A549 (cell line): ENCODE results near the gene C19orf81. TPM values are rescaled to one million over a fixed set of nuclear protein-coding genes. Genes with fewer than 3 reads are reported as not detected.

Source experiments
- ATAC-seq, 2 experiments: fragments of 200-7000 bp in 1 of 2; fragments of >200 bp in 1 of 2; cut with Nextera tagmentation in 1 of 2; cut with Tn5 transposase in 1 of 2; 3 replicates each; pipeline versions ENCODE4 v1.8.0 to v1.9.1; 2018 to 2020; ENCODE audit warnings: mild to moderate bottlenecking in 1 of 2, moderate library complexity in 1 of 2
- CTCF ChIA-PET: fragments of 300-600 bp; sonication (Branson Sonifier 250); formaldehyde crosslinking; extraction: SDS; loops from one replicate; lab custom pipeline; 2021; ENCODE audit warnings: antibody characterized with exemption, inconsistent platforms; lab: Yijun Ruan, JAX
- POLR2A ChIA-PET: fragments of 350-600 bp; formaldehyde crosslinking; extraction: SDS; loops from one replicate; lab custom pipeline; 2021; ENCODE audit warnings: antibody characterized with exemption, inconsistent platforms; lab: Yijun Ruan, JAX
- DNase-seq, 2 experiments: peaks; one replicate each; pipeline versions ENCODE4 v3.0.0 to v3.0.0-alpha.2; 2011 to 2016; ENCODE audit warnings: low read depth in 1 of 2, low spot score in 1 of 2
- FAIRE-seq: peaks from 2 replicates; lab custom pipeline; 2011; peaks lifted over from hg19 to GRCh38; lab: Jason Lieb, UNC
- H3K27ac ChIP-seq, 2 experiments: fragments of >200 bp; sonication (Bioruptor Twin); formaldehyde crosslinking; 3 replicates each; pipeline ENCODE4 v1.5.1; 2016 to 2017
- H3K4me1 ChIP-seq: fragments of >200 bp; sonication (Bioruptor Twin); formaldehyde crosslinking; 3 replicates; pipeline ENCODE4 v1.6.1; 2016
- H3K4me2 ChIP-seq: fragments of >200 bp; sonication (Bioruptor Twin); formaldehyde crosslinking; 3 replicates; pipeline ENCODE4 v1.6.1; 2016
- H3K4me3 ChIP-seq: fragments of >200 bp; sonication (Bioruptor Twin); formaldehyde crosslinking; 3 replicates; pipeline ENCODE4 v1.5.1; 2016
- H3K9me3 ChIP-seq: fragments of >200 bp; sonication (Bioruptor Twin); formaldehyde crosslinking; 3 replicates; pipeline ENCODE4 v1.6.1; 2016
- CEBPB ChIP-seq, 2 experiments: fragments of >200 bp in 1 of 2; sonication (Bioruptor Twin) in 1 of 2; formaldehyde crosslinking in 1 of 2; IDR thresholded peaks; 2 replicates each; pipeline ENCODE4 v1.6.1; 2012 to 2016
- ESRRA ChIP-seq: fragments of 150-350 bp; IDR thresholded peaks from 2 replicates; pipeline ENCODE4 v1.6.1; 2014; ENCODE audit warnings: mild to moderate bottlenecking, low read length, borderline replicate concordance
- FOSB ChIP-seq: fragments of 250-450 bp; sonication (Bioruptor Pico); IDR thresholded peaks from 2 replicates; pipeline ENCODE4 v1.5.0; 2020; ENCODE audit warnings: mild to moderate bottlenecking, moderate library complexity
- FOSL2 ChIP-seq, 2 experiments: fragments of 450-650 bp in 1 of 2; fragments of >200 bp in 1 of 2; sonication (Bioruptor Twin) in 1 of 2; formaldehyde crosslinking; IDR thresholded peaks; 2 replicates each; pipeline versions ENCODE4 v1.5.0 to v1.6.1; 2016 to 2020; ENCODE audit warnings: mild to moderate bottlenecking in 1 of 2, moderate library complexity in 1 of 2
- HDAC2 ChIP-seq: fragments of 200-600 bp; sonication (generic); IDR thresholded peaks from 2 replicates; pipeline ENCODE4 v1.6.1; 2016
- HEYL ChIP-seq: fragments of 250-450 bp; sonication (Bioruptor Pico); IDR thresholded peaks from 2 replicates; pipeline ENCODE4 v1.8.0; 2021; ENCODE audit warnings: mild to moderate bottlenecking, moderate library complexity
- JUNB ChIP-seq: fragments of >200 bp; sonication (Bioruptor Twin); formaldehyde crosslinking; IDR thresholded peaks from 2 replicates; pipeline ENCODE4 v1.6.1; 2016
- NFE2L2 ChIP-seq: fragments of 150-350 bp; conservative IDR thresholded peaks from 2 replicates; pipeline ENCODE4 v1.6.1; 2014; ENCODE audit warnings: low read length
- POLR2A ChIP-seq: IDR thresholded peaks from 2 replicates; pipeline ENCODE4 v1.6.1; 2012; ENCODE audit warnings: mild to moderate bottlenecking, low read length
- POLR2AphosphoS2 ChIP-seq: conservative IDR thresholded peaks from 2 replicates; pipeline ENCODE4 v1.6.1; 2012; ENCODE audit warnings: low read length, improper control_type of control experiment, inconsistent platforms
- RAD21 ChIP-seq, 2 experiments: fragments of >200 bp in 1 of 2; sonication (Bioruptor Twin) in 1 of 2; formaldehyde crosslinking in 1 of 2; IDR thresholded peaks in 1 of 2; conservative IDR thresholded peaks in 1 of 2; 2 replicates in 1 of 2; 3 replicates in 1 of 2; pipeline ENCODE4 v1.6.1; 2012 to 2018; ENCODE audit warnings: inconsistent platforms in 1 of 2
- SREBF2 ChIP-seq: fragments of 450-650 bp; IDR thresholded peaks from 2 replicates; pipeline ENCODE4 v1.6.1; 2014; ENCODE audit warnings: mild to moderate bottlenecking, moderate library complexity
- ZFP36 ChIP-seq: fragments of 450-650 bp; IDR thresholded peaks from 2 replicates; pipeline ENCODE4 v1.6.1; 2014; ENCODE audit warnings: borderline replicate concordance; ENCODE audit not compliant: partially characterized antibody
- ZSCAN20 ChIP-seq: fragments of 250-450 bp; sonication (Bioruptor Pico); IDR thresholded peaks from 2 replicates; pipeline ENCODE4 v1.8.0; 2022; ENCODE audit warnings: mild to moderate bottlenecking, moderate library complexity
- WGBS: methylation state at CpG from one replicate; pipeline ENCODE4 v1.1.6; 2017; ENCODE audit errors: missing lambda C conversion rate; 5-methylcytosine and 5-hydroxymethylcytosine counted together
- polyA minus RNA-seq: library from RNA; depleted of rRNA, polyadenylated mRNA; stranded (reverse); fragments of >200 nt; gene quantifications from 2 replicates; pipeline ENCODE4 v1.2.3, GENCODE V29; 2011; rRNA and poly(A)+ RNA removed
- polyA plus RNA-seq, 4 experiments: library from polyadenylated mRNA; depleted of rRNA in 3 of 4; stranded (reverse); fragments of >200 nt; fragmentation: RNase III in 1 of 4; extraction: RNeasy Plus Mini Kit Qiagen cat#74134 plus additional on column Dnase treatment in 1 of 4; gene quantifications; 2 replicates in 3 of 4; 3 replicates in 1 of 4; pipeline ENCODE4 v1.2.3, GENCODE V29; 2011 to 2017
- TF ChIP-seq, protein P1 (sequence below): fragments of 250-450 bp; sonication (Bioruptor Pico); IDR thresholded peaks from 2 replicates; pipeline ENCODE4 v1.5.0; 2020; ENCODE audit warnings: low read depth, mild to moderate bottlenecking, moderate library complexity
- TF ChIP-seq, protein P2 (sequence below): IDR thresholded peaks from 2 replicates; pipeline ENCODE4 v1.6.1; 2012
- TF ChIP-seq, protein P3 (sequence below): fragments of >200 bp; sonication (Bioruptor Twin); formaldehyde crosslinking; IDR thresholded peaks from 2 replicates; pipeline ENCODE4 v1.6.1; 2016

Gene C19orf81
- polyA plus RNA-seq (2011; rRNA removed) (1.8 and 2.1 TPM in 2 replicates), polyA plus RNA-seq (2017; fragmentation: RNase III; extraction: RNeasy Plus Mini Kit Qiagen cat#74134 plus additional on column Dnase treatment) (7.9 to 9.5 TPM (median 8.2 TPM) in 3 replicates), polyA minus RNA-seq (not detected in 2 replicates)
- 5.7 and 5.8 TPM in 2 replicates for polyA plus RNA-seq (2012; cell fraction: cytosol; rRNA removed)
- 5.8 and 5.9 TPM in 2 replicates for polyA plus RNA-seq (2012; cell fraction: nucleus; rRNA removed)

DNA sequence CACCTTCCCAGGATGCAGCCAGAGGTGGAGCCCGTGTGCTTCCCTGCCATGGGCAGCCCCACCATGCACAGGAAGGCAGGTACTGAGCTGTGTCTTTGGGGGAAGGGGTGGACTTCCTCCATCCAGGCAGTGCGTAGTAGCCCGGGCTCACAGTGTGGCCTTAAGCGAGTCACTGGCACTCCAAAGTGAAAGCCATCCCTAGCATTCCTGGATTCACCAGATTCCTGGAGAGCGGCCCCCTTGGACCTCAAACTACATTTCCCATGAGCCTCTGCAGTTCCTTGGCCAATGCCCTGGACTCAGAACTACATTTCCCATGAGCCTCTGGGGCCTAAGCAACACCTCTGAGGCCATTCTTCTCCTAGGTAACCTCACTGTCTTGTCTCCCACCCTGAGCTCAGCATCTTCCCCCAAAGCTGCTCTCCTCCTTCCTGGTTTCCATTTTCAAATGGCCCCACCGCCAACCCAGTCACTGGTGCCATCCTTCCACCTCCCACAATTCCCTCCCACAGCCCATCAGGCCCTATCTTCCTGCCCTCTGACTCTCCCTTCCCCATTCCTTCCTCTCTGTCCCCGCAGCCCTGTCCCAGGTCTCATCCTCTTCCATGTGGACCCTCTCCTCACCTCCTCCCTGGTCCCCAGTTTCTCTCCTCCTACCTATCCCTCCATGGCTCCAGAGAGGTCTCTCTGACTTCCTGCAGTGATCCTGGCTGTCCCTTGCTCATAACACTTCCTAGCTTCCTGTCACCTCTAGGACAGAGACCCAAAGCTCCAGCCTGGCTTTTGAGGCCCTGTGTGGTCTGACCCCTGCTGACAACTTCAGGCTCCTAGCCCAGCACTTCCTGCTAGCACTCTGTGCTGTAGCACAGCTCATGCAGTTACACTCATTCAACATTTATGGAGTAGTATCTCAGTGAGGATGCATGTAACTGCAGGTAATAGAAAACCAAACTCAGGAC, at the start of gene C19orf81:
TSS of gene C19orf81 (plus strand) at position 13 of the 959 bp plus-strand sequence. CDS start at position 13, 0 bp downstream.
- DNase-seq, result peak; percentile 68 to 72

DNA sequence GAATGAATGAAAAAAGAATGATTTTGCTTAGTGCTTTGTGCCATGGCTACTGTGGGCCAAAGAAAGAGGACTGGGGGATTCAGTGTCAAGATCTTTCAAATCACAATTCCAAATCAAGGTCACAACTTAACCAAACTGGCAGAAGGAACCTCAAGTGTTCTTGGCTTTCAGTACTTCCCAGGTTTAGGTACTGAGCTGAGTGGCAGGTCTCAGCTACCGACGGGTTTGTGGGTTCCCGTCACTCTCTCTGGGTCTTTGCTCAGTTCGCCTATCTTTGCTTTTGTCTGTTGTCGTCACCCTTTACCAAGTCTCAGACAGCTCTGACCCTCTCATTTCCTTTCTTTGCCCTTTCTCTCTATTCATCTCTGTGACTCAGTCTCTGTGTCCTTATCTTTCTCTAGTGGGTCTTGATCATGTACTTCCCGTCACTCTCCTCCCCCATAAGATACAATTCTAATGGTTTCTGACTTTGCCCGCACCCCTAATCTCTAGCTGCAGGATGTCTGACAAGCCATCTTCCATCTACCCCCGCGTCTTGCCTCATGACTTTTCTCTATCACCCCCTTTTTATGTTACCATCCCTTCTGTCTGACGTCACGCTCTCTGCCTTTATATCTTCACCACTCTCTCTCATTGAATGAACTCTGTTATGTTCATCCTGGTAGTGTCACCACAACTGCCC, 47.7 kb upstream of the C19orf81 start:
- no peak for ATAC-seq
- no peak for DNase-seq
- no peak overlapping the region for H3K27ac ChIP-seq
- FAIRE-seq, result no peak
- no peak overlapping the region for H3K4me2 ChIP-seq
- no peak overlapping the region for H3K4me3 ChIP-seq
- POLR2A ChIA-PET, result no interaction called here
- 0 out of 3 replicates have a peak, but pooled peaks cover 2% of the 10 kb centered on the region for H3K9me3 ChIP-seq
- no peaks in the 10 kb centered on the region for H3K4me1 ChIP-seq
- 29% methylated on average over 11 of the region's 11 CpGs for WGBS
- CTCF ChIA-PET, result interaction anchor here (0.6 to 2.3 kb wide), 7 partner anchors 45 to 266 kb away, joined by 3 to 13 read pairs (median 5); no protein-coding TSS in a partner anchor
- TF ChIP-seq ESRRA, result no peak
- TF ChIP-seq, protein P1, sequence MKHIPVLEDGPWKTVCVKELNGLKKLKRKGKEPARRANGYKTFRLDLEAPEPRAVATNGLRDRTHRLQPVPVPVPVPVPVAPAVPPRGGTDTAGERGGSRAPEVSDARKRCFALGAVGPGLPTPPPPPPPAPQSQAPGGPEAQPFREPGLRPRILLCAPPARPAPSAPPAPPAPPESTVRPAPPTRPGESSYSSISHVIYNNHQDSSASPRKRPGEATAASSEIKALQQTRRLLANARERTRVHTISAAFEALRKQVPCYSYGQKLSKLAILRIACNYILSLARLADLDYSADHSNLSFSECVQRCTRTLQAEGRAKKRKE (CRISPR knock-in tag), result no peak
- no peak for TF ChIP-seq POLR2AphosphoS2
- no peak for TF ChIP-seq ZFP36
- TF ChIP-seq, protein P2, sequence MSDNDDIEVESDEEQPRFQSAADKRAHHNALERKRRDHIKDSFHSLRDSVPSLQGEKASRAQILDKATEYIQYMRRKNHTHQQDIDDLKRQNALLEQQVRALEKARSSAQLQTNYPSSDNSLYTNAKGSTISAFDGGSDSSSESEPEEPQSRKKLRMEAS, result no peak
- no peak for TF ChIP-seq NFE2L2
- no peak for TF ChIP-seq RAD21 (conservative IDR thresholded peaks at IDR 0.05 in 1 of 2, IDR thresholded peaks at IDR 0.05 in 1 of 2)
- no peak for TF ChIP-seq SREBF2
- TF ChIP-seq FOSL2 (IDR thresholded peaks at IDR 0.05), result no peak
- TF ChIP-seq FOSL2 (CRISPR knock-in tag; IDR thresholded peaks at IDR 0.05), result no peak
- TF ChIP-seq, protein P3, sequence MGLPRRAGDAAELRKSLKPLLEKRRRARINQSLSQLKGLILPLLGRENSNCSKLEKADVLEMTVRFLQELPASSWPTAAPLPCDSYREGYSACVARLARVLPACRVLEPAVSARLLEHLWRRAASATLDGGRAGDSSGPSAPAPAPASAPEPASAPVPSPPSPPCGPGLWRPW, result no peak
- TF ChIP-seq, all 56 proteins: peak for 0

More for the DNA sequence above, at the start of gene C19orf81:
- Histone ChIP-seq H3K9me3 (peaks cover 3% of the 10 kb centered on the region; the same call in 2 of the 3 replicates), H3K4me1 (peaks cover 20% of the 10 kb centered on the region), H3K27ac (0 out of 6 replicates have a peak within 1 kb of the TSS, but pooled peaks of 1 of the 2 experiments have one; percentile 16), H3K4me2 (peak within 1 kb of the TSS; percentile 31; the same call in 1 of the 3 replicates), H3K4me3 (no peak within 1 kb of the TSS)
- ATAC-seq (peak; percentile 47 to 81; a peak in 5 of 6 replicates), FAIRE-seq (no peak)
- 51% methylated on average over 7 of the region's 7 CpGs for WGBS
- ChIA-PET CTCF (interaction anchor here (0.6 to 1.7 kb wide), 3 partner anchors 16 to 114 kb away, joined by 3 to 5 read pairs (median 4); no protein-coding TSS in a partner anchor), POLR2A (interaction anchor here (2.0 kb wide), 1 partner anchor 8 kb away, joined by 6 read pairs; no protein-coding TSS in a partner anchor)
- no peak for TF ChIP-seq CEBPB (IDR thresholded peaks at IDR 0.05)
- no peak for TF ChIP-seq ZSCAN20 (CRISPR knock-in tag)
- no peak for TF ChIP-seq HDAC2
- TF ChIP-seq POLR2A, result no peak
- no peak for TF ChIP-seq JUNB
- TF ChIP-seq, protein P2, result no peak

DNA sequence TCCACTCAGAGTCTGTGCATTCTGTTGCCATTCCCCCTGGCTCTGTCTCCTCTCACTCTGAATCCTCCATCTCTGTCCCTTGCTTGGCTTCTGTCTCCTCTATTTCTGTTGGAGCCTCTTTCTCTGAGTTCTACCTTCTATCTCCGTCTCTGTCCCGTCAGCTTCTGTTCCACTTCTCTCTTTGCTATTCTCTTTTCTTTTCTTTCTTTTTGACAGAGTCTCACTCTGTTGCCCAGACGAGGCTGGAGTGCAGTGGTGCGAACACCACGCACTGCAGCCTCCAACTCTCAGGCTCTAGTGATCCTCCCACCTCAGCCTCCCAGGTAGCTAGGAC, 47.2 kb upstream of the C19orf81 start:
- DNase-seq (no peak), ATAC-seq (no peak), FAIRE-seq (no peak)
- TF ChIP-seq FOSB (CRISPR knock-in tag) (no peak), HEYL (no peak)
- H3K4me3 ChIP-seq, result no peak overlapping the region
- WGBS, result 45% methylated on average over 5 of the region's 5 CpGs
- ChIA-PET POLR2A (no interaction called here), CTCF (interaction anchor here (0.6 to 2.3 kb wide), 6 partner anchors 46 to 265 kb away, joined by 3 to 13 read pairs (median 7); no protein-coding TSS in a partner anchor)
- H3K4me1 ChIP-seq, result no peaks in the 10 kb centered on the region
- H3K4me2 ChIP-seq, result no peak overlapping the region
- H3K27ac ChIP-seq, result no peak overlapping the region
- H3K9me3 ChIP-seq, result 0 out of 3 replicates have a peak, but pooled peaks cover 3% of the 10 kb centered on the region
